Measurements from ENCODE around the gene UNK.

DNA sequence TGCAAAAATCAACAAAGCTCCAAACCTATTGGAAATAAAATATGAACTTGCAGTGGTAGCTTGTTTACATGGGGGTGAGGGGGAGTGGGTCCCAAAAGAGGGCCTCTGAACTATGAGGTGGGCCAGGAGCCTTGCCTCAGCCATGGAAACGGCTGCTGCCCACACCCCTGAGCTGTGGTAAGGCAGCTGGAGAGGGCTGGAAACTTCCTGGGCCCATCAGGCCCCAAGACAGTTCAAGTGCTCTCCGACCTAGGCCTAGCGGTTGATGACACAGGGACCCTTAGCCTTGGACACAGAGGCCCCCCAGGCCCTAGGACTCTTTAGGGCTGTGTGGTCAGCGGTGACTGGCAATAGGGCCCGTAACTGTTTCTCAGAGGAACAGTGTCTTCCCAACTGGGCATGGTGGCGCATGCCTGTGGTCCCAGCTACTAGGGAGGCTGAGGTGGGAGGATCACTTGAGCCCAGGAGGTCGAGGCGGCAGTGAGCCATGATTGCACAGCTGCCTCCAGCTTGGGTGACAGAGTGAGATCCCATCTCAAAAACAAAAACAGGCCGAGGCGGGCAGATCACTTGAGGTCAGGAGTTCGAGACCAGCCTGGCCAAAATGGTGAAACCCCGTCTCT lies 41.3 kb downstream of the UNK start:
- TF ChIP-seq, protein P1, sequence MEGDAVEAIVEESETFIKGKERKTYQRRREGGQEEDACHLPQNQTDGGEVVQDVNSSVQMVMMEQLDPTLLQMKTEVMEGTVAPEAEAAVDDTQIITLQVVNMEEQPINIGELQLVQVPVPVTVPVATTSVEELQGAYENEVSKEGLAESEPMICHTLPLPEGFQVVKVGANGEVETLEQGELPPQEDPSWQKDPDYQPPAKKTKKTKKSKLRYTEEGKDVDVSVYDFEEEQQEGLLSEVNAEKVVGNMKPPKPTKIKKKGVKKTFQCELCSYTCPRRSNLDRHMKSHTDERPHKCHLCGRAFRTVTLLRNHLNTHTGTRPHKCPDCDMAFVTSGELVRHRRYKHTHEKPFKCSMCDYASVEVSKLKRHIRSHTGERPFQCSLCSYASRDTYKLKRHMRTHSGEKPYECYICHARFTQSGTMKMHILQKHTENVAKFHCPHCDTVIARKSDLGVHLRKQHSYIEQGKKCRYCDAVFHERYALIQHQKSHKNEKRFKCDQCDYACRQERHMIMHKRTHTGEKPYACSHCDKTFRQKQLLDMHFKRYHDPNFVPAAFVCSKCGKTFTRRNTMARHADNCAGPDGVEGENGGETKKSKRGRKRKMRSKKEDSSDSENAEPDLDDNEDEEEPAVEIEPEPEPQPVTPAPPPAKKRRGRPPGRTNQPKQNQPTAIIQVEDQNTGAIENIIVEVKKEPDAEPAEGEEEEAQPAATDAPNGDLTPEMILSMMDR (IDR thresholded peaks at IDR 0.05), result no peak
- no peak for TF ChIP-seq EHMT2 (IDR thresholded peaks at IDR 0.05; ENCODE audit: low read depth)
- TF ChIP-seq RCOR1 (IDR thresholded peaks at IDR 0.05; ENCODE audit: low read depth, low read length), result no peak
- TF ChIP-seq HOXA7 (CRISPR knock-in tag; IDR thresholded peaks at IDR 0.05), result no peak
